Activated CD4-positive, CD25-positive, alpha-beta regulatory T cell treated with anti-CD3 and anti-CD28 coated beads, Interleukin-2, amount 50 U/mL, for 16 hours (primary cell): Measurements from ENCODE around the gene GNRHR.

Source experiments
- DNase-seq: peaks from one replicate; pipeline ENCODE4 v3.0.0-alpha.2; 2020; ENCODE audit warnings: low read depth, low spot score

The GNRHR gene

GRCh38 chr4:67700116-67700737 lies 54.0 kb downstream of the GNRHR start:
- DNase-seq: no peak

GRCh38 chr4:67699603-67700002 lies 54.6 kb downstream of the GNRHR start:
- no peak for DNase-seq

- no peak for DNase-seq
Observed at GRCh38 chr4:67697860-67698687, 56.1 kb downstream of the GNRHR start.

GRCh38 chr4:67696061-67696460 lies 58.1 kb downstream of the GNRHR start:
- no peak for DNase-seq

- DNase-seq: no peak
Observed at GRCh38 chr4:67694662-67695061, 59.5 kb downstream of the GNRHR start.

- DNase-seq: no peak
Observed at GRCh38 chr4:67691328-67691727, 62.9 kb downstream of the GNRHR start.
